Nephron progenitor cell (in vitro differentiated cells): ENCODE results near the gene ANXA7.

Experiments
- DNase-seq: peaks from one replicate; pipeline ENCODE4 v3.0.0; 2021
- H3K27ac Mint-ChIP-seq: 2 replicates; pipeline ENCODE4 v1.8.0; 2021; ENCODE audit warnings: mild to moderate bottlenecking, moderate library complexity, mixed read lengths
- H3K27me3 Mint-ChIP-seq: 2 replicates; pipeline ENCODE4 v1.8.0; 2021; ENCODE audit warnings: mild to moderate bottlenecking, low read depth, mixed read lengths; ENCODE audit not compliant: poor library complexity
- H3K36me3 Mint-ChIP-seq: 2 replicates; pipeline ENCODE4 v1.8.0; 2021; ENCODE audit warnings: low read depth, mixed read lengths
- H3K4me1 Mint-ChIP-seq: 2 replicates; pipeline ENCODE4 v1.8.0; 2021; ENCODE audit warnings: mixed read lengths
- H3K4me3 Mint-ChIP-seq: 2 replicates; pipeline ENCODE4 v1.8.0; 2021; ENCODE audit warnings: mild to moderate bottlenecking, moderate library complexity, mixed read lengths
- H3K9me3 Mint-ChIP-seq: 2 replicates; pipeline ENCODE4 v1.8.0; 2021; ENCODE audit warnings: mild to moderate bottlenecking, moderate library complexity, mixed read lengths
- CTCF ChIP-seq: fragments of 200-600 bp; sonication (generic); IDR thresholded peaks from 2 replicates; pipeline ENCODE4 v1.5.0; 2021; ENCODE audit warnings: antibody characterized with exemption

The ANXA7 gene

GRCh38 chr10:73388228-73388627 lies 25.6 kb downstream of the ANXA7 start:
- no peaks in the 10 kb centered on the region for H3K4me1 Mint-ChIP-seq
- no peak for DNase-seq
- TF ChIP-seq CTCF, result no peak
- no peak overlapping the region for H3K4me3 Mint-ChIP-seq
- H3K27me3 Mint-ChIP-seq, result no peaks in the 10 kb centered on the region
- peaks cover 4% of the 10 kb centered on the region for H3K9me3 Mint-ChIP-seq
- H3K36me3 Mint-ChIP-seq, result peaks cover 52% of the 10 kb centered on the region
- H3K27ac Mint-ChIP-seq, result no peak overlapping the region

GRCh38 chr10:73386583-73386982 lies 27.3 kb downstream of the ANXA7 start:
- H3K27ac Mint-ChIP-seq, result no peak overlapping the region
- H3K4me1 Mint-ChIP-seq, result no peaks in the 10 kb centered on the region
- no peaks in the 10 kb centered on the region for H3K27me3 Mint-ChIP-seq
- no peaks in the 10 kb centered on the region for H3K9me3 Mint-ChIP-seq
- TF ChIP-seq CTCF, result no peak
- DNase-seq, result no peak
- peaks cover 48% of the 10 kb centered on the region for H3K36me3 Mint-ChIP-seq
- no peak overlapping the region for H3K4me3 Mint-ChIP-seq

- H3K27me3 Mint-ChIP-seq, result no peaks in the 10 kb centered on the region
- no peak for DNase-seq
- no peaks in the 10 kb centered on the region for H3K4me1 Mint-ChIP-seq
- peaks cover 49% of the 10 kb centered on the region for H3K36me3 Mint-ChIP-seq
- peak overlapping the region; percentile 56 for H3K27ac Mint-ChIP-seq
- H3K9me3 Mint-ChIP-seq, result no peaks in the 10 kb centered on the region
- TF ChIP-seq CTCF, result no peak
- no peak overlapping the region for H3K4me3 Mint-ChIP-seq
These were observed 34.7 kb downstream of the ANXA7 start for GRCh38 chr10:73379064-73379748.

- H3K9me3 Mint-ChIP-seq, result no peaks in the 10 kb centered on the region
- no peaks in the 10 kb centered on the region for H3K4me1 Mint-ChIP-seq
- H3K36me3 Mint-ChIP-seq, result peaks cover 47% of the 10 kb centered on the region
- H3K4me3 Mint-ChIP-seq, result no peak overlapping the region
- peaks cover 2% of the 10 kb centered on the region for H3K27me3 Mint-ChIP-seq
- no peak for TF ChIP-seq CTCF
- no peak overlapping the region for H3K27ac Mint-ChIP-seq
- no peak for DNase-seq
These were observed 37.2 kb downstream of the ANXA7 start for GRCh38 chr10:73376679-73377078.

- H3K27ac Mint-ChIP-seq, result no peak overlapping the region
- H3K4me1 Mint-ChIP-seq, result no peaks in the 10 kb centered on the region
- H3K9me3 Mint-ChIP-seq, result no peaks in the 10 kb centered on the region
- no peak for DNase-seq
- H3K27me3 Mint-ChIP-seq, result peaks cover 5% of the 10 kb centered on the region
- TF ChIP-seq CTCF, result no peak
- peaks cover 43% of the 10 kb centered on the region for H3K36me3 Mint-ChIP-seq
- no peak overlapping the region for H3K4me3 Mint-ChIP-seq
These were observed 45.6 kb downstream of the ANXA7 start for GRCh38 chr10:73368238-73368637.
